SU-DHL-6 (cell line): Measurements from ENCODE around the gene MRRF.

Experiments
- CTCF ChIP-seq: fragments of 200-600 bp; sonication (generic); IDR thresholded peaks from one replicate; pipeline ENCODE4 v1.5.1; 2017; ENCODE audit warnings: antibody characterized with exemption, mild to moderate bottlenecking, low read length, moderate library complexity; ENCODE audit not compliant: insufficient read depth, poor library complexity, severe bottlenecking
- EZH2phosphoT487 ChIP-seq: fragments of 200-600 bp; sonication (generic), shearing (Covaris generic); conservative IDR thresholded peaks from 2 replicates; pipeline ENCODE4 v1.6.1; 2018; ENCODE audit warnings: mild to moderate bottlenecking, antibody characterized with exemption, low read length, moderate library complexity, mixed read lengths

DNA sequence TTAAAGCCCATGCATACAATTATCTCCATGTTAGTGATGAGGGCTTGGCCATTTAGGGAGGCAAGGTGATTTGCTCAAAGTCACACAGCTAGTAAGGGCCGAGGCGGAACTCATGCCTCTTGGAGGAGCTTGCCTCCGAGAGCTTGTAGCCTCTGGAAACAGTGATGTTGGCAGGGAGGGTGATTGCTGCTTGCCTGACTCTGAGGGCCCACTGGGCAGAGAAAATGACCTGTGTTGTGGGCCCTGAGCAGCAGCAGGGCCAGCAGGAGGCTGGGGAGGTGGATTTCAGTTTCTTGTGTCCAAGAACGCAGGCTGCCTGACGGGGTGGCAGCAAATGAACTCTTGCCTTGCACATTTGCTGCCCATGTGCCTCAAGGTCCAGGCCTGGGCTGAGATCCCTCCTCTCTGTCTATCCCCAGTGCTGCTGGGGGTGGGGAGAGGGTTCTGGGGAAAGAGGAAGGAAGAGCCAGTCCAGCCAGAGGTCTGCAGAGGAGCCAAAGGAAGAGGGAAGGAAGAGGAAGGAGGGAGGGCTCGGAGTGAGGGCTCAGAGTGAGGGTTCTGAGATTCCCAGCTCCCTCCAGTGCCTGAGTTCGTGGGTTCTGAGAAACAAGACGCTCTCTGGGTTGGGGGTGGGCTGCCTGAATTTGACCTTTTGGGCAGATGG lies 90.0 kb downstream of the MRRF start:
- no peak for TF ChIP-seq CTCF
- TF ChIP-seq EZH2phosphoT487: no peak
